Frontal cortex (tissue), 4 donors: Measurements from ENCODE around the gene CTNNA1. TPM values are rescaled to one million over a fixed set of nuclear protein-coding genes. Genes with fewer than 3 reads are reported as not detected.
"Not testable (repeated sequence)": the region's sequence is repeated elsewhere in the genome, so short reads cannot be mapped to it uniquely, and the experiment has no call there.

ENCODE experiments used
- DNase-seq, 2 donors: peaks; one replicate each; pipeline ENCODE4 v3.0.0; 2012; ENCODE audit warnings: low spot score in 2 of 2
- FAIRE-seq: peaks from 2 replicates; lab custom pipeline; 2012; peaks lifted over from hg19 to GRCh38; lab: Jason Lieb, UNC
- total RNA-seq: library from RNA; depleted of rRNA; stranded (reverse); fragments of >200 nt; gene quantifications from one replicate; pipeline ENCODE4 v1.2.3, GENCODE V29; 2014
- donor health status: control.
- donor health status: control.
- donor health status: control.

The CTNNA1 gene
- total RNA-seq, 1 donor from 2014 or later, result 220 TPM

- no peak for FAIRE-seq
- no peak for DNase-seq
Observed at GRCh38 chr5:138724470-138725146, 28.6 kb upstream of the CTNNA1 start.

DNA sequence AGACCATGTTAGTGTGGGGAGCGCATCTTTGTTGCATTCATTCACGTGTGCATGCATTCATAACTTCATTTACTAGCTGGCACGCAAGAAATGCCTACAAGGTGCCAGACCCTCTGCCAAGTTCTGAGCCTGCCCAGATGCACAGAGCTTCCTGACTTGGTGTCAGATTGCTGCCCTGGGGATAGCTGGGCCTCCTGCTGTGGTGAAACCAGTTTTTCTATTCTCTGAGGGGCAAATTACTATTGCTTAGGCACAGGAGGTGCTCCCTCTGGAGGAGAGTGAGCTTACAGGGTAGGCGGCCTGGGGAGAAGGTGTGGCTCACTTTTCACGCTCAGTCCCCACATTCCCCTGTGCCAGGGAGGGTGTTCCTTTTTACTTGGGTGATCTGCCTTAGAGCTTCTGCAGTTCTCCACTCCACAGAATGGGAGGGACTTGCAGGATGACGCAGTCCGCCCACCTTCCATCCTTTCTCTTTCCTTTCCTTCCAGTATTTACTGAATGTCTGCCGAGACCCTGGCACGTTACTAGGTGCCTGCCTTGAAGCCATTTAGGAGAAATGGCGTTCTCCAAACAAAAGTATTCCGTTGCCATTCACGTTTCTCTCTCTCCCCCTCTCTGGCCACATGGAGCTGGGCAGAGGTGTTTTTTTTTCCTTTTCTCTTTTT, 27.9 kb upstream of the CTNNA1 start:
- FAIRE-seq, result no peak
- DNase-seq, result peak in 1 of 2 donors; percentile 39

GRCh38 chr5:138725818-138726416, 27.3 kb upstream of the CTNNA1 start:
- no peak for DNase-seq
- no peak for FAIRE-seq

DNA sequence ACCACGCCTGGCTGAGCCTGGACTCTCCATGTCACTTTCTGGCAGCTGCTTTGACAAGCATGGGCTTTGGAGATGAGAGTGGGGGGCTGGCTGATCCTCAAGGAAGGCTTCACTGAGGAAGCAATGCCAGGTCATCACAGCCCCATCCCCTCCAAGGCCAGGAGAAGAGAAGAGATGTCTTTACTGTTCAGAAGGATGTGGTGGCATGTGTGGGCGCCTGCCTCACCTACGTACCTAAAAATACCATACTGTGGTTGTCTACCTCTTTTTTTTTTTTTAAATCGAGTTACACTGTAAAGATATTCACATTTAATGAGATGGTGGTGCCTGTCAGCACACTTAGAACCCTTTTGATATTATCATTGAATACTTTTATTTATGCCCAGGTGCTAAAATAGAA, 26.4 kb upstream of the CTNNA1 start:
- no peak for FAIRE-seq

GRCh38 chr5:138730496-138730895, 22.7 kb upstream of the CTNNA1 start:
- FAIRE-seq, DNase-seq: not testable (repeated sequence)

More for the DNA sequence above, 26.4 kb upstream of the CTNNA1 start:
- no peak for DNase-seq

GRCh38 chr5:138732466-138732865, 20.8 kb upstream of the CTNNA1 start:
- FAIRE-seq, result no peak
- DNase-seq, result no peak

DNA sequence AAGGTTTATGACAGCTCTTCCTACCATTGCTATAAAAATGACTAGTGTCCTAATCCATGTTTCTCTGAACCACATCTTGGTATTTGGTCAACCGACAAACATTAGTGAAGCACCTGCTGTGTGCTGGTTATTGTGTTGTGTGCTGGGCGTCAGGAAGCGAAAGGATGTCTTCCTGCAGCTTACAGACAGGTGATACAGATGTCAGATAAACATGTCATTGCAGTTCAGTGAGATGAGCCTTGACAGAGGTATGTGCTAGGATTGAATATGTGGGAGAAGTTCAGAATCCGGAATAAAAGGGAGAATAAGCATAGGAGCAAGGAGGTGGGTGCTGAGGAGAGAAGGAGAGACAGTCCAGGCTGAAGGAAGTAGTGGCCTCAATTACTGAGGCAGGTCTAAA, 20.3 kb upstream of the CTNNA1 start:
- DNase-seq (no peak), FAIRE-seq (no peak)

DNA sequence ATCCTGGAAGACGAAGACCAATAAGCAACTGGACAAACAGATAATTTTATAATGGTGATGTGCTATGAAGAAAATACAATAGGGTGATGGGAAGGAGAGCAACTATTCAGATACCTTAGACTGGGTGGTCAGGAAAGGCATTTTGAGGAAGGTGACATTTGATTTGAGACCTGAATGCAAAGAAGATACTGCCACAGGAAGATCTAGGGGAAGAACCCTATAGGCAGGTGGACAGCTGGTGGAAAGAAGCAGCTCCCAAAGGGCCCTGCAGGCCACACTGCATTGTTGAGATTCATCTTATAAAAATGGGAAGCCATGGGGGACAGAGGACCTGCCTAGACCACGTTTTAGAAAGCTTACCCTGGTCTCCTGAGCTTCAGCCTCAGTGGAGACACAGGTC, 19.7 kb upstream of the CTNNA1 start:
- FAIRE-seq (no peak), DNase-seq (no peak)

- no peak for DNase-seq
Observed at GRCh38 chr5:138736293-138736692, 16.9 kb upstream of the CTNNA1 start.

GRCh38 chr5:138737494-138738265, 15.5 kb upstream of the CTNNA1 start:
- DNase-seq (no peak), FAIRE-seq (no peak)

More at GRCh38 chr5:138736293-138736692, 16.9 kb upstream of the CTNNA1 start:
- FAIRE-seq, result no peak

DNA sequence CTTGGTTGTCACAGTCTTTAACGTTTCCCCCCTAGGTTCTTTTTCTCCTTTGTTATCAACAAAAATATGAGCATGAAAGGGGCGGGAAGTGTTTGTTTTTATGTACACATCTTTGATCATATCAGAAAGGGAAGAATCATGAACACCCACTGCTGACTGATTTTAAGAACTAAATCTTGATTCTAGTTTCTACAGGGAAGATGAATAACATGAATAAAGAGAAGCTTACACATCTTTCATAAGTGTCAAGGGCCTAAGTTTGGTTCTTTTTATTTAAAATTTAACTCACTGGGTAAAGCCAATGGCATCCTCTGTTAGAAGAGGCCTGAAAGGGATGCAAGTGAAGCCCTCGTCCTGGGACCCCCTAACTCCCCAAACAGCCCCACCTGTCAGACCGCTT, 14.8 kb upstream of the CTNNA1 start:
- no peak for FAIRE-seq
- DNase-seq, result no peak

GRCh38 chr5:138739938-138740337, 13.3 kb upstream of the CTNNA1 start:
- FAIRE-seq, result no peak
- DNase-seq, result no peak

GRCh38 chr5:138743484-138743883, 9.7 kb upstream of the CTNNA1 start:
- FAIRE-seq (no peak), DNase-seq (no peak)

- FAIRE-seq, result no peak
- DNase-seq, result no peak
Observed at GRCh38 chr5:138745268-138745667, 8.0 kb upstream of the CTNNA1 start.

DNA sequence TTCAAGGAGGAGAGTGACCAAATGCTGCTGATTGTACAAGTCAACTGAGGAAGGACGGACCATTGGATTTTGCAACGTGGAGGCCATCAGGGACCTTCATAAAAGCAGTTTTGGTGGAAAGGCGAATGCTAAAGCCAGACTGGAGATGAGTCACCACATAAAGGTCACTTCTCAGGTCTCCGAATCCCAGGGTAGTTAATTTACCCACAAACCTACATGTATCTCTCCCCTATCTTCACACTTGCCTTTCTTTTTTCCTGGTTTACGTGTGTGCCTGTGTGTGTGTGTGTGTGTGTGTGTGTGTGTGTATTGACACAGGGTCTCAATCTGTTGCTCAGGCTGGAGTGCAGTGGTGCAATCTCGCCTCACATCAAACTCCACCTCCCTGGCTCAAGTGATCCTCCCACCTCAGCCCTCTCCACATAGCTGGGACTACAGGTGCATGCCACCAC, 4.6 kb upstream of the CTNNA1 start:
- no peak for FAIRE-seq
- DNase-seq, result no peak

DNA sequence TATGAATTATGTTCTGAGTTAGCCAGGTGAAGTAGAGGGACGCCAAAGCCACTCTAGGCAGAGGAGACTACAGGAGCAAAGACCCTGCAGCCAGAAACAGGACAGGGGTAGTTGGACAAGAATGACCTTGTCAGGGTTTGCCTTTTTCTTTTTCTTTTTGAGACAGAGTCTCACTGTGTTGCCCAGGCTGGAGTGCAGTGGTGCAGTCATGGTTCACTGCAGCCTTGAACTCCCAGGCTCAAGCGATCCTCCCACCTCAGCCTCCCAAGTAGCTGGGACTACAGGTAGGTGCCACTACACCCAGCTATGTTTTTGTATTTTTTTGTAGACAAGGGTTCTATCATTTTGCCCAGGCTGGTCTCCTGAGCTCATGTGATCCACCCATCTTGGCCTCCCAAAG, 1.9 kb upstream of the CTNNA1 start:
- not testable (repeated sequence) for FAIRE-seq

DNA sequence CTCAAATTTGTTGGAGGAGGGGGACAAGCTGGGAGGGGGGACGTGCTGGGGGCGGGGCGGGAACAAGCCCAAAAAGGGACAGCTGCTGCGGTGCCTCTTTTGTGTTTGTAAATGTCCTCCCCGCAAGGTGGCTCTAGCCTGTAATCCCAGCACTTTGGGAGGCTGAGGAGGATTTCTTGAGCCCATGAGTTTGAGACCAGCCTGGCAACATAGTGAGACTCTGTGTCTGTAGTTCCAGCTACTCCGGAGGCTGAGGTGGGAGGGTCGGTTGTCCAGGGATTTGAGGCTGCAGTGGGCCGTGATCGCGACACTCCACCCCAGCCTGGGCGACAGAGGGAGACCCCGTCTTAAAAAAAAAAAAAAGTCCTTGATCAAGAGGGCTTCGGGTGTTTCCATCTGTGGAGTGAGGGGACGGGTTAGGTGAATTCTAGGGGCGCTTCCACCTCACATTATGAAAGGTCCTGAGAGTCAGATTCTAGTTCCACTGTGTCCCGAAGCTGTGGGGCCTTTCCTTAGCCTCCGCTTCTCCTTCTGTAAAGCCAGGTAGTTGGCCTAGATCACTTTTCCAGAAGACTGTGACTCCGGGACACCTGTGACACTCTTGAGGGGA, 779 bp upstream of the CTNNA1 start:
- DNase-seq, result no peak
- FAIRE-seq, result no peak

More for the DNA sequence above, 1.9 kb upstream of the CTNNA1 start:
- DNase-seq, result not testable (repeated sequence)

- FAIRE-seq (no peak), DNase-seq (peak; percentile 63 to 72)
Observed at GRCh38 chr5:138753794-138754698, 821 bp downstream of the CTNNA1 start.

DNA sequence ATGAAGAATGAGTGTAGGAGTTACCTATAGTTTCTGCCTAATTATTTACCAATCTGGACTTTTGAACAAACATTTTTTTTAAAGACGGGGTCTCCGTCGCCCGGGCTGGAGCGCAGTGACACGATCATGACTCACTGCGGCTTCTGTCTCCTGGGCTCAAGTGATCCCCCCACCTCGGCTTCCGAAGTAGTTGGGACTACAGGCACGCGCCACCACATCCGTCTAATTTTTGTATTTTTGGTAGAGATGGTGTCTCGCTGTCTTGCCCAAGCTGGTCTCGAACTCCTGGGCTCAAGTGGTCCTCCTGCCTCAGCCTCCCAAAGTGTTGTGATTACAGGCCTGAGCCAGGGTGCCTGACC, 1.5 kb downstream of the CTNNA1 start:
- DNase-seq (no peak), FAIRE-seq (no peak)
